Neutrophil (primary cell): ENCODE measurements around the gene GABRA4.

ENCODE experiments used
- H3K27ac ChIP-seq: fragments of 200-600 bp; sonication (generic); 2 replicates; pipeline ENCODE4 v1.5.1; 2016; ENCODE audit warnings: mild to moderate bottlenecking, moderate library complexity
- H3K27me3 ChIP-seq: fragments of 200-600 bp; sonication (generic); 2 replicates; pipeline ENCODE4 v1.6.0; 2016; ENCODE audit warnings: mild to moderate bottlenecking
- H3K36me3 ChIP-seq: fragments of 200-600 bp; sonication (generic); 2 replicates; pipeline ENCODE4 v1.5.1; 2017
- H3K4me1 ChIP-seq, 2 experiments: fragments of 200-600 bp in 1 of 2; sonication (generic) in 1 of 2; 1 replicate in 1 of 2; 2 replicates in 1 of 2; pipeline versions ENCODE4 v1.5.1 to v1.6.1; 2013 to 2016; ENCODE audit warnings: low read depth in 1 of 2, low read length in 1 of 2, mild to moderate bottlenecking in 1 of 2, moderate library complexity in 1 of 2; ENCODE audit not compliant: control insufficient read depth in 1 of 2, insufficient read depth in 1 of 2
- H3K4me3 ChIP-seq, 2 experiments: fragments of 200-600 bp in 1 of 2; sonication (generic) in 1 of 2; 1 replicate in 1 of 2; 2 replicates in 1 of 2; pipeline ENCODE4 v1.5.1; 2013 to 2016; ENCODE audit warnings: low read depth in 1 of 2, low read length in 1 of 2, mild to moderate bottlenecking in 1 of 2, moderate library complexity in 1 of 2
- H3K9me3 ChIP-seq: fragments of 200-600 bp; sonication (generic); 2 replicates; pipeline ENCODE4 v1.5.1; 2016
- CTCF ChIP-seq: fragments of 200-600 bp; sonication (generic); IDR thresholded peaks from 2 replicates; pipeline ENCODE4 v1.5.1; 2016; ENCODE audit warnings: antibody characterized with exemption

Gene GABRA4

GRCh38 chr4:46909078-46909477 is 84.3 kb downstream of the GABRA4 start, which contains the start of gene COX7B2:
Gene COX7B2, minus strand, starts transcription at chr4:46909245. Its CDS starts 174,053 bp downstream, at chr4:46735192.
- Histone ChIP-seq H3K36me3 (no peaks in the 10 kb centered on the region), H3K9me3 (no peaks in the 10 kb centered on the region), H3K4me3 (no peak within 1 kb of the TSS), H3K27ac (no peak within 1 kb of the TSS), H3K4me1 (no peaks in the 10 kb centered on the region), H3K27me3 (no peaks in the 10 kb centered on the region)
- TF ChIP-seq CTCF = no peak

GRCh38 chr4:46908148-46908547 is 85.2 kb downstream of the GABRA4 start:
- TF ChIP-seq CTCF = no peak
- Histone ChIP-seq H3K4me3 (no peak overlapping the region), H3K36me3 (no peaks in the 10 kb centered on the region), H3K27ac (no peak overlapping the region), H3K4me1 (no peaks in the 10 kb centered on the region), H3K27me3 (no peaks in the 10 kb centered on the region), H3K9me3 (no peaks in the 10 kb centered on the region)

GRCh38 chr4:46900082-46900481 is 93.3 kb downstream of the GABRA4 start:
- Histone ChIP-seq H3K27me3 (no peaks in the 10 kb centered on the region), H3K36me3 (no peaks in the 10 kb centered on the region), H3K4me3 (no peak overlapping the region), H3K27ac (no peak overlapping the region), H3K9me3 (no peaks in the 10 kb centered on the region), H3K4me1 (no peaks in the 10 kb centered on the region)
- TF ChIP-seq CTCF = no peak

- Histone ChIP-seq H3K27ac (no peak overlapping the region), H3K36me3 (no peaks in the 10 kb centered on the region), H3K9me3 (no peaks in the 10 kb centered on the region), H3K27me3 (no peaks in the 10 kb centered on the region), H3K4me1 (no peaks in the 10 kb centered on the region), H3K4me3 (no peak overlapping the region)
- TF ChIP-seq CTCF = no peak
Measured at GRCh38 chr4:46894826-46895225, 98.6 kb downstream of the GABRA4 start.

- TF ChIP-seq CTCF = no peak
- H3K36me3 ChIP-seq = no peaks in the 10 kb centered on the region
Measured at GRCh38 chr4:46890056-46890455, 103.3 kb downstream of the GABRA4 start.

GRCh38 chr4:46889410-46889809 is 104.0 kb downstream of the GABRA4 start:
- H3K4me1 ChIP-seq = no peaks in the 10 kb centered on the region
- H3K27me3 ChIP-seq = no peaks in the 10 kb centered on the region
- H3K36me3 ChIP-seq = no peaks in the 10 kb centered on the region
- H3K27ac ChIP-seq = no peak overlapping the region
- TF ChIP-seq CTCF = no peak
- no peak overlapping the region for H3K4me3 ChIP-seq
- no peaks in the 10 kb centered on the region for H3K9me3 ChIP-seq

More at GRCh38 chr4:46890056-46890455, 103.3 kb downstream of the GABRA4 start:
- Histone ChIP-seq H3K4me1 (no peaks in the 10 kb centered on the region), H3K27ac (no peak overlapping the region), H3K27me3 (no peaks in the 10 kb centered on the region), H3K9me3 (no peaks in the 10 kb centered on the region), H3K4me3 (no peak overlapping the region)
